ENCODE data around the gene MYORG. TPM values are rescaled to one million over a fixed set of nuclear protein-coding genes. Genes with fewer than 3 reads are reported as not detected.
"Not testable (repeated sequence)": the region's sequence is repeated elsewhere in the genome, so short reads cannot be mapped to it uniquely, and the experiment has no call there.

The MYORG gene
- total and polyA plus RNA-seq, 9 of the 15 experiments (the other 6 are each of a cell fraction or from before 2014, with no cell fraction given), result 0.06 to 0.82 (median 0.18) TPM

DNA sequence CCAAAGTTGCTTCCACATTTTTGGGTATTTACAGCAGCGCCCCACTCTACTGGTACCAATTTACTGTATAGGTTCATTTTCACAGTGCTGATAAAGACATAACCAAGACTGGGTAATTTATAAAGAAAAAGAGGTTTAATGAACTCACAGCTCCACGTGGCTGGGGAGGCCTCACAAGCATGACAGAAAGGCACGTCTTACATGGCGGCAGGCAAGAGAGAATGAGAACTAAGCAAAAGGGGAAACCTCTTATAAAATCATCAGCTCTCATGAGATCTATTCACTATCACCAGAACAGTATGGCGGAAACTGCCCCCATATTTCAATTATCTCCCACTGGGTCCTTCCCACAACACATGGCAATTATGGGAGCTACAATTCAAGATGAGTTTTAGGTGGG, 7.9 kb downstream of the MYORG start:
- H2AFZ ChIP-seq (ENCODE audit: low read depth, low read length); H3K9me1 ChIP-seq (ENCODE audit: control insufficient read depth, insufficient read depth, low read length); POLR2A ChIA-PET; H3K36me3 ChIP-seq (ENCODE audit: control insufficient read depth, insufficient read depth, low read length); FAIRE-seq; H4K20me1 ChIP-seq (replicated peaks; ENCODE audit: control insufficient read depth, insufficient read depth, low read length); H3K27me3 ChIP-seq (ENCODE audit: control insufficient read depth in 2 of 2, insufficient read depth in 2 of 2, low read length in 2 of 2); H3K27ac ChIP-seq (ENCODE audit: extremely low read depth, low read depth, low read length); H3K79me2 ChIP-seq (ENCODE audit: control insufficient read depth, insufficient read depth, low read length); intact Hi-C loops (cut with micrococcal nuclease); in situ Hi-C loops (cut with MboI); H3K4me3 ChIP-seq; DNase-seq (ENCODE audit: extremely low read depth in 1 of 4, low spot score in 3 of 4); H3K9ac ChIP-seq (ENCODE audit: insufficient read depth in 1 of 2, low read depth in 2 of 2, low read length in 2 of 2); H3K4me1 ChIP-seq (replicated peaks in 1 of 2; ENCODE audit: control insufficient read depth in 2 of 2, insufficient read depth in 2 of 2, low read length in 2 of 2); H3K9me3 ChIP-seq (replicated peaks; ENCODE audit: control insufficient read depth, insufficient read depth, low read depth, low read length); H3K4me2 ChIP-seq (ENCODE audit: insufficient read depth, low read length); CTCF ChIA-PET (ENCODE audit: low intra/inter-chr PET ratio); ATAC-seq; BruUV-seq (replicated peaks): not testable (repeated sequence)
- peak; percentile 66; the same call in 1 of the 2 replicates for TF ChIP-seq ZNF766 (CRISPR knock-in tag; conservative IDR thresholded peaks at IDR 0.05)
- peak; percentile 53 for TF ChIP-seq ZFP36 (IDR thresholded peaks at IDR 0.05; ENCODE audit: low read depth, low read length, partially characterized antibody)
- WGBS (ENCODE audit: insufficient coverage, low coverage, missing lambda C conversion rate), result 7% methylated on average over 5 of the region's 5 CpGs

- H4K20me1 ChIP-seq (replicated peaks; ENCODE audit: control insufficient read depth, insufficient read depth, low read length); BruUV-seq (replicated peaks); intact Hi-C loops (cut with micrococcal nuclease); DNase-seq (ENCODE audit: extremely low read depth in 1 of 4, low spot score in 3 of 4); H3K27ac ChIP-seq (ENCODE audit: extremely low read depth, low read depth, low read length); ATAC-seq; H3K9ac ChIP-seq (ENCODE audit: insufficient read depth in 1 of 2, low read depth in 2 of 2, low read length in 2 of 2); H2AFZ ChIP-seq (ENCODE audit: low read depth, low read length); H3K4me1 ChIP-seq (replicated peaks in 1 of 2; ENCODE audit: control insufficient read depth in 2 of 2, insufficient read depth in 2 of 2, low read length in 2 of 2); H3K4me3 ChIP-seq; in situ Hi-C loops (cut with MboI); CTCF ChIA-PET (ENCODE audit: low intra/inter-chr PET ratio); POLR2A ChIA-PET; H3K9me3 ChIP-seq (replicated peaks; ENCODE audit: control insufficient read depth, insufficient read depth, low read depth, low read length); H3K4me2 ChIP-seq (ENCODE audit: insufficient read depth, low read length); FAIRE-seq; H3K36me3 ChIP-seq (ENCODE audit: control insufficient read depth, insufficient read depth, low read length); H3K27me3 ChIP-seq (ENCODE audit: control insufficient read depth in 2 of 2, insufficient read depth in 2 of 2, low read length in 2 of 2); H3K9me1 ChIP-seq (ENCODE audit: control insufficient read depth, insufficient read depth, low read length); H3K79me2 ChIP-seq (ENCODE audit: control insufficient read depth, insufficient read depth, low read length): not testable (repeated sequence)
- WGBS (ENCODE audit: insufficient coverage, low coverage, missing lambda C conversion rate), result 4% methylated on average over 3 of the region's 3 CpGs
These were observed 8.8 kb downstream of the MYORG start for GRCh38 chr9:34367751-34368410.

Measured in K562 (cell line).